HCT116 (cell line): ENCODE measurements around the gene PRDX4. TPM values are rescaled to one million over a fixed set of nuclear protein-coding genes. Genes with fewer than 3 reads are reported as not detected.

Experiments used
- ATAC-seq: fragments of 200-7000 bp; cut with Tn5 transposase; 2 replicates; pipeline ENCODE4 v1.9.1; 2020; ENCODE audit warnings: mild to moderate bottlenecking, moderate library complexity
- BruUV-seq: library from RNA; stranded (reverse); fragments of 400-500 nt; replicated peaks from 2 replicates; lab custom pipeline; 2021; lab: Mats Ljungman, UMichigan
- CTCF ChIA-PET: fragments of 300-600 bp; sonication (Branson Sonifier 250); formaldehyde crosslinking; loops from one replicate; lab custom pipeline; 2021; ENCODE audit warnings: antibody characterized with exemption; lab: Charles Lee
- POLR2A ChIA-PET: fragments of 300-600, 350-600 bp; sonication (Branson Sonifier 250); formaldehyde crosslinking; loops from one replicate; lab custom pipeline; 2021; ENCODE audit warnings: antibody characterized with exemption; lab: Charles Lee
- RAD21 ChIA-PET, 2 experiments: fragments of 300-600 bp; sonication (Branson Sonifier 250); formaldehyde crosslinking; loops; one replicate each; lab custom pipeline; 2023; ENCODE audit warnings: low total read pairs in 2 of 2; ENCODE audit not compliant: uncharacterized antibody in 2 of 2, unreplicated experiment in 2 of 2, low non-redundant PET in 1 of 2; lab: Charles Lee
- DNase-seq: peaks from one replicate; pipeline ENCODE4 v3.0.0-alpha.2; 2010; ENCODE audit warnings: low read depth, low spot score
- H2AFZ ChIP-seq: fragments of 200-600 bp; shearing (Covaris generic), sonication (generic); 2 replicates; pipeline ENCODE4 v1.6.1; 2017; ENCODE audit warnings: low read depth, mixed run types, mixed read lengths, antibody characterized with exemption, low read length; ENCODE audit not compliant: poor library complexity, severe bottlenecking
- H3K27ac ChIP-seq: 2 replicates; pipeline ENCODE4 v1.5.1; 2012; ENCODE audit warnings: low read depth, low read length
- H3K27me3 ChIP-seq: fragments of 200-600 bp; sonication (generic); 2 replicates; pipeline ENCODE4 v1.6.1; 2016; ENCODE audit warnings: mixed run types, low read length, mixed read lengths; ENCODE audit not compliant: insufficient read depth
- H3K36me3 ChIP-seq, 2 experiments: fragments of 200-500 bp in 1 of 2; fragments of 200-600 bp in 1 of 2; sonication (Bioruptor generic) in 1 of 2; sonication (generic) in 1 of 2; 2 replicates each; pipeline versions ENCODE4 v1.5.1 to v1.6.1; 2014 to 2016; ENCODE audit warnings: low read length in 2 of 2, inconsistent platforms in 1 of 2, mixed read lengths in 1 of 2, mixed run types in 1 of 2; ENCODE audit not compliant: insufficient read depth in 2 of 2, control insufficient read depth in 1 of 2
- H3K4me1 ChIP-seq, 2 experiments: fragments of 200-600 bp in 1 of 2; sonication (generic) in 1 of 2; 2 replicates each; pipeline versions ENCODE4 v1.5.1 to v1.6.1; 2012 to 2017; ENCODE audit warnings: low read length in 2 of 2, inconsistent platforms in 1 of 2, mild to moderate bottlenecking in 1 of 2, mixed read lengths in 1 of 2, mixed run types in 1 of 2, moderate library complexity in 1 of 2; ENCODE audit not compliant: insufficient read depth in 2 of 2, control insufficient read depth in 1 of 2
- H3K4me2 ChIP-seq: fragments of 200-600 bp; sonication (generic); 2 replicates; pipeline ENCODE4 v1.6.1; 2017; ENCODE audit warnings: mixed run types, low read length, mixed read lengths
- H3K4me3 ChIP-seq, 2 experiments: fragments of 200-600 bp in 1 of 2; sonication (generic) in 1 of 2; replicated peaks in 1 of 2; 2 replicates each; pipeline ENCODE4 v1.5.1; 2011 to 2016; ENCODE audit warnings: low read length in 2 of 2, control low read depth in 1 of 2, low read depth in 1 of 2, mild to moderate bottlenecking in 1 of 2, mixed read lengths in 1 of 2, mixed run types in 1 of 2
- H3K79me2 ChIP-seq: fragments of 200-600 bp; sonication (generic); 2 replicates; pipeline ENCODE4 v1.6.1; 2017; ENCODE audit warnings: mild to moderate bottlenecking, mixed run types, low read length, moderate library complexity, mixed read lengths; ENCODE audit not compliant: insufficient read depth
- H3K9ac ChIP-seq: fragments of 200-600 bp; sonication (generic); 2 replicates; pipeline ENCODE4 v1.6.1; 2016; ENCODE audit warnings: low read length, mixed read lengths
- H3K9me2 ChIP-seq: fragments of 200-600 bp; sonication (generic), shearing (Covaris generic); 2 replicates; pipeline ENCODE4 v1.6.1; 2017; ENCODE audit warnings: mixed run types, mild to moderate bottlenecking, moderate library complexity; ENCODE audit not compliant: insufficient read depth
- H3K9me3 ChIP-seq, 2 experiments: fragments of 200-500 bp in 1 of 2; fragments of 200-600 bp in 1 of 2; sonication (Bioruptor generic) in 1 of 2; sonication (generic) in 1 of 2; 2 replicates each; pipeline ENCODE4 v1.6.1; 2014 to 2017; ENCODE audit warnings: low read length in 2 of 2, mixed read lengths in 2 of 2, inconsistent platforms in 1 of 2, low read depth in 1 of 2, mild to moderate bottlenecking in 1 of 2, mixed run types in 1 of 2, moderate library complexity in 1 of 2; ENCODE audit not compliant: control insufficient read depth in 1 of 2, insufficient read depth in 1 of 2
- H4K20me1 ChIP-seq: fragments of 200-600 bp; sonication (generic), shearing (Covaris generic); 2 replicates; pipeline ENCODE4 v1.6.1; 2017; ENCODE audit warnings: mixed run types, mild to moderate bottlenecking, moderate library complexity; ENCODE audit not compliant: insufficient read depth
- CEBPB ChIP-seq: IDR thresholded peaks from 2 replicates; pipeline ENCODE4 v1.6.1; 2012; ENCODE audit warnings: low read depth
- EGR1 ChIP-seq: IDR thresholded peaks from 2 replicates; pipeline ENCODE4 v1.6.1; 2012; ENCODE audit warnings: low read depth
- ELF1 ChIP-seq: IDR thresholded peaks from 2 replicates; pipeline ENCODE4 v1.6.1; 2012; ENCODE audit warnings: low read depth, borderline replicate concordance
- EZH2 ChIP-seq: fragments of 200-600 bp; sonication (generic); IDR thresholded peaks from 2 replicates; pipeline ENCODE4 v1.6.1; 2017; ENCODE audit warnings: antibody characterized with exemption, mixed run types
- FOSL1 ChIP-seq: IDR thresholded peaks from 2 replicates; pipeline ENCODE4 v1.6.1; 2012; ENCODE audit warnings: low read depth
- SIN3A ChIP-seq: IDR thresholded peaks from 2 replicates; pipeline ENCODE4 v1.6.1; 2012; ENCODE audit warnings: low read depth
- SP1 ChIP-seq: IDR thresholded peaks from 2 replicates; pipeline ENCODE4 v1.6.1; 2012; ENCODE audit warnings: low read depth
- SRF ChIP-seq: IDR thresholded peaks from 2 replicates; pipeline ENCODE4 v1.6.1; 2012; ENCODE audit warnings: low read depth
- TCF7L2 ChIP-seq: IDR thresholded peaks from 2 replicates; pipeline ENCODE4 v1.7.0; 2011; ENCODE audit warnings: borderline replicate concordance, inconsistent platforms; ENCODE audit not compliant: insufficient read depth, insufficient read length; ENCODE audit errors: extremely low read depth
- ZBTB33 ChIP-seq: IDR thresholded peaks from 2 replicates; pipeline ENCODE4 v1.6.1; 2011; ENCODE audit warnings: mild to moderate bottlenecking, low read length, moderate library complexity; ENCODE audit not compliant: insufficient replicate concordance; ENCODE audit errors: extremely low read depth
- ZFX ChIP-seq: fragments of 450-650 bp; IDR thresholded peaks from 2 replicates; pipeline ENCODE4 v1.6.1; 2017
- intact Hi-C: fragments of 100-400 bp; cut with micrococcal nuclease; formaldehyde crosslinking; loops from 2 replicates; pipeline ENCODE4 v1.10.0; 2022
- total RNA-seq: library from RNA; stranded (reverse); gene quantifications from one replicate; pipeline ENCODE4 v1.2.1, GENCODE V29; 2021; ENCODE audit not compliant: unreplicated experiment
- TF ChIP-seq, protein P1 (sequence below), 3 experiments: fragments of 200-600 bp in 1 of 3; sonication (generic) in 1 of 3; IDR thresholded peaks in 2 of 3; conservative IDR thresholded peaks in 1 of 3; 2 replicates each; pipeline ENCODE4 v1.5.1; 2012 to 2017; ENCODE audit warnings: low read depth in 2 of 3, low read length in 2 of 3, antibody characterized with exemption in 1 of 3, borderline replicate concordance in 1 of 3, control low read depth in 1 of 3, mild to moderate bottlenecking in 1 of 3, mixed read lengths in 1 of 3, mixed run types in 1 of 3, moderate library complexity in 1 of 3; ENCODE audit not compliant: insufficient read depth in 1 of 3
- TF ChIP-seq, protein P2 (sequence below): IDR thresholded peaks from 2 replicates; pipeline ENCODE4 v1.6.1; 2012

The PRDX4 gene
- total RNA-seq, 1 experiment from 2014 or later: 122 TPM

GRCh38 chrX:23668335-23668734 lies 1.0 kb downstream of the PRDX4 start:
- no peaks in the 10 kb centered on the region for H3K9me2 ChIP-seq
- no peaks in the 10 kb centered on the region for H3K27me3 ChIP-seq
- peak overlapping the region; percentile 86; the same call in 1 of the 2 replicates for H3K27ac ChIP-seq
- H3K9ac ChIP-seq: peak overlapping the region; percentile 86
- H3K4me3 ChIP-seq: peak overlapping the region; percentile 58 to 60
- no peaks in the 10 kb centered on the region for H3K9me3 ChIP-seq
- ChIA-PET CTCF (no interaction called here), RAD21 (no interaction called here), POLR2A (interaction anchor here (0.6 kb wide), 1 partner anchor 119 kb away, joined by 3 read pairs; no protein-coding TSS in a partner anchor)
- peaks cover 2 to 9% of the 10 kb centered on the region in 2 experiments; a peak in 2 of 4 replicates for H3K4me1 ChIP-seq
- ATAC-seq: no peak
- H3K79me2 ChIP-seq: peaks cover 50% of the 10 kb centered on the region
- H4K20me1 ChIP-seq: no peaks in the 10 kb centered on the region
- H3K36me3 ChIP-seq: peaks cover 3 to 5% of the 10 kb centered on the region in 2 experiments; a peak in 3 of 4 replicates
- peak overlapping the region; percentile 64 for H3K4me2 ChIP-seq
- no TSS peak for BruUV-seq
- no peak for DNase-seq
- TF ChIP-seq SP1 (no peak), ZFX (no peak), EGR1 (no peak), TCF7L2 (no peak), FOSL1 (no peak), EZH2 (no peak), ELF1 (no peak), SIN3A (no peak)
- TF ChIP-seq, protein P1, sequence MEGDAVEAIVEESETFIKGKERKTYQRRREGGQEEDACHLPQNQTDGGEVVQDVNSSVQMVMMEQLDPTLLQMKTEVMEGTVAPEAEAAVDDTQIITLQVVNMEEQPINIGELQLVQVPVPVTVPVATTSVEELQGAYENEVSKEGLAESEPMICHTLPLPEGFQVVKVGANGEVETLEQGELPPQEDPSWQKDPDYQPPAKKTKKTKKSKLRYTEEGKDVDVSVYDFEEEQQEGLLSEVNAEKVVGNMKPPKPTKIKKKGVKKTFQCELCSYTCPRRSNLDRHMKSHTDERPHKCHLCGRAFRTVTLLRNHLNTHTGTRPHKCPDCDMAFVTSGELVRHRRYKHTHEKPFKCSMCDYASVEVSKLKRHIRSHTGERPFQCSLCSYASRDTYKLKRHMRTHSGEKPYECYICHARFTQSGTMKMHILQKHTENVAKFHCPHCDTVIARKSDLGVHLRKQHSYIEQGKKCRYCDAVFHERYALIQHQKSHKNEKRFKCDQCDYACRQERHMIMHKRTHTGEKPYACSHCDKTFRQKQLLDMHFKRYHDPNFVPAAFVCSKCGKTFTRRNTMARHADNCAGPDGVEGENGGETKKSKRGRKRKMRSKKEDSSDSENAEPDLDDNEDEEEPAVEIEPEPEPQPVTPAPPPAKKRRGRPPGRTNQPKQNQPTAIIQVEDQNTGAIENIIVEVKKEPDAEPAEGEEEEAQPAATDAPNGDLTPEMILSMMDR (IDR thresholded peaks at IDR 0.05 in 2 of 3, conservative IDR thresholded peaks at IDR 0.05 in 1 of 3; ENCODE audit: borderline replicate concordance in 1 of 3, insufficient read depth in 1 of 3, low read depth in 2 of 3, low read length in 2 of 3): no peak
- intact Hi-C loops: no loop called here
- no peak overlapping the region for H2AFZ ChIP-seq

- H4K20me1 ChIP-seq: no peaks in the 10 kb centered on the region
- no peak overlapping the region for H2AFZ ChIP-seq
- no peaks in the 10 kb centered on the region for H3K9me3 ChIP-seq
- no peaks in the 10 kb centered on the region for H3K27me3 ChIP-seq
- H3K4me3 ChIP-seq: no peak overlapping the region
- no peak overlapping the region for H3K4me2 ChIP-seq
- H3K36me3 ChIP-seq: peaks cover 6 to 9% of the 10 kb centered on the region in 2 experiments; a peak in 3 of 4 replicates
- ChIA-PET RAD21 (no interaction called here), CTCF (no interaction called here), POLR2A (no interaction called here)
- H3K9ac ChIP-seq: no peak overlapping the region
- no peak for ATAC-seq
- no peaks in the 10 kb centered on the region for H3K9me2 ChIP-seq
- no peak overlapping the region for H3K27ac ChIP-seq
- BruUV-seq: no TSS peak
- H3K4me1 ChIP-seq: peaks cover 2 to 9% of the 10 kb centered on the region in 2 experiments; a peak in 2 of 4 replicates
- H3K79me2 ChIP-seq: peaks cover 50% of the 10 kb centered on the region
- DNase-seq: no peak
- intact Hi-C loops: no loop called here
- TF ChIP-seq CEBPB (no peak), SIN3A (no peak), SRF (no peak), EZH2 (no peak), ZBTB33 (no peak), EGR1 (no peak)
- TF ChIP-seq, protein P2, sequence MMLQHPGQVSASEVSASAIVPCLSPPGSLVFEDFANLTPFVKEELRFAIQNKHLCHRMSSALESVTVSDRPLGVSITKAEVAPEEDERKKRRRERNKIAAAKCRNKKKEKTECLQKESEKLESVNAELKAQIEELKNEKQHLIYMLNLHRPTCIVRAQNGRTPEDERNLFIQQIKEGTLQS: no peak
- TF ChIP-seq, protein P1 (IDR thresholded peaks at IDR 0.05 in 2 of 3, conservative IDR thresholded peaks at IDR 0.05 in 1 of 3; ENCODE audit: borderline replicate concordance in 1 of 3, insufficient read depth in 1 of 3, low read depth in 2 of 3, low read length in 2 of 3): no peak
These were observed 3.2 kb downstream of the PRDX4 start for GRCh38 chrX:23670528-23670927.
